HG02870 (cell line): ENCODE data around the gene HSPA12A.

Source experiments
- ATAC-seq: cut with Tn5 transposase; IDR thresholded peaks from one replicate; pipeline ENCODE4 v1.9.1; 2021; ENCODE audit warnings: mild to moderate bottlenecking, moderate library complexity; ENCODE audit not compliant: unreplicated experiment

HSPA12A gene

DNA sequence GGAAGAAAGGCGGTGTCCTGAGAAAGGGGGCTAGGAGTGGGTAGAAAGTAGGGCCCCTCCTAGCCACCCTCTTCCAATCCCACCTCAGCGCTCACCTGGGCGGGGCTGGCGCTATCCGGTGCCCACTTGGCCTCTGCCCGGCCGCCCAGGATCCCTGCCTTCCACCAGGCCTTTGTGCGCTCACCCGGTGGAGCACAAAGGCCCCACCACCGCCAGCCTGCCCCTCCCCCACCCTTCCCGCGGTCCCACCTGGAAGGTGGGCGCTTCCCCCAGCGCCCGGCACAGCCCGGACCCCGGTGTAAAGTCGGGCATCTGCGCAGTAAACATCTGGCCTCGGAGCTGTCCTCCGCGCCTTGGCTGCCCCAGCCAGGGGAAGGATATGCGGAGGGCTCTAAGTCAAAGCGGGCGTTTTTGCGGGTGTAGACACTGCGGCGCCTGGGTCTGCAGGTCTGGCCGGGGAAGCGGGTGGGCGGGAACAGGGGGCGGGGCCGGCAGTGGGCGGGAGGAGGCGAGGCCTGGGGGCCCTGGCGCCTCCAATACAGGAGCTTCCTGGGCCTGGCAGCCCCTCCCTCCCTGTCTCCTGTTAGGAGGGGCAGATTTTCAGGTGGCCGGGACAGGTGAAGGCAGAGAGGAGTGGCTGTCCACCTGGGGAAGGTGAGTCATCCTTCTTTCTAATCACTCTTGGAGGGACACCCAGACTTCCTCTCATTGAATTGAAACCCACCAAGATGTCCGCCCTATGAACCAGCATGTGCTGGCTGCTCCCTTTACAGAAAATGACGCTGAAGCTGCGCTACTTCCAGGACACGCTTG lies 72.3 kb downstream of the HSPA12A start:
- no peak for ATAC-seq

DNA sequence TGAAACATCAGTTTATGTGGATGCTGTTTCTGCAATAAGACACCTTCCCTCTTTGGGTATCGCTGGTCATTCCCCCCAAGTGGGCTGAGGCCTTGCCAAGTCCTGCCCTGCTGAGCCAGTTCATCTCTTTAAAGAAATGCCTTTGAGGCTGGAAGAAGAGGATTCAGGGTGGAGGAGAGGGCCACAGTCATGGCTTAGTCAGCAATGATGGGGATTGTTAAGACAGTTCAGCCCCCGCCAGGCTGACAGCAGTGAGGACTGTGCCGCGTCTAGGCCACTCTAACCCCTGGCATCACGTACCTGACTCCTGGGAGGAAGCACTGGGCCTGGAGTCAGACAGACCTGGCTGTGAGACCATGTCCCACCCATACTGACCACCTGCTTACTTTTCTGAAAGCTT lies 73.3 kb downstream of the HSPA12A start:
- ATAC-seq, result no peak

DNA sequence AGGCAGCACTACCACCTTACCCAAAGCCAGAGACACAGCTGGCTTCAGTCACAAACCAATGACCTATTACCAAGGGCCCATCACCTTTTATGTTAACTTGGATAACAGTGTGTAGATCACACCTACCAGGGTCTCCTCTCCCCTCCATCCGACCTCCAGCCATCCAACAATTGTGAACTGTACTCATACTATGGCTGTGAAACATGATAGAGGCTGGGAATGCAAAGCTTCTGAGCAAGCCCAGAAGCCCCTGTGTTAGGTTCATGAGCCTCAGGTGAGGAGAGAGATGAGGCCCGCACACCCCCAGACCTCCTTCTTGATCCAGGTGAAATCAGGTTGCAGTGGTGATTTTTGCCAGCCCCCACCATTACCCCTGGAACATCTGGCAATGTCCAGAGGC lies 73.9 kb downstream of the HSPA12A start:
- no peak for ATAC-seq

DNA sequence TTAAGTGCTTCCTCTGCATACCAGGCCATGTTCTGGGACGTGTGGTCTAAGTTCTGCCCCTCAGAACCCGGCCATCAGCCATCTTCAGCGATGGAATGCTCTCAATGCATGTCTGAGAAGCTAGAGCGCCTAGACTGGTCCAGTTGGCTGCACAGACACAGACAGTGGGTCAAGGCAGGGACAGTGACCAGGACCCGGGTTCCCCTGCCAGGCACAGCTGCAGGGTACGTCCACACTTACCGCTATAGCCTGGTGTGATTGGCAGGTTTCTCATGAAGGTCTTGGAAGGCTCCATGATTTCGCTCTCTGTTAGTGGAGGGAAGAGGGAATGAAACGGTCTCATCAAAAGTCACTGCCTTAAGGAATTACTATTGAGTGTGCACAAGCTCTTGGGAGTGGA lies 74.3 kb downstream of the HSPA12A start:
- ATAC-seq, result no peak

DNA sequence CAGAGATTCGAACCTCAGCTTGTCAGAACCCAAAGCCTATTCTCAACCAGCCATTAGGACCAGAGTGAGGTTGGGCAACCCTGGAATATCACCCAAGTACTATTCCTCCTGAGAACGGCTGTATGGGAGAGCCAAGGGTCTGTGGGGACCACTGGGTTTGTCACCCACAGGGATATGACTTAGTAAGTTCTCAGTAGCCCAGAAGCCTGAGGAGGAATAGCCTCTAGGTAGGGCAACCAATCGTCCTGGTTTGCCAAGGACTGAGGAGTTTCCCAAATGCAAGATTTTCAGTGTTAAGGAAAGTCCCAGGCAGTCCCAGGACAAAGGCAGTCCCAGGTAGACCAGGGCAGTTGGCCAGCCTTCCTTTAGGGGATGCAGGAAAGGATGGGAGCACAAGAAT lies 74.9 kb downstream of the HSPA12A start:
- ATAC-seq, result no peak

DNA sequence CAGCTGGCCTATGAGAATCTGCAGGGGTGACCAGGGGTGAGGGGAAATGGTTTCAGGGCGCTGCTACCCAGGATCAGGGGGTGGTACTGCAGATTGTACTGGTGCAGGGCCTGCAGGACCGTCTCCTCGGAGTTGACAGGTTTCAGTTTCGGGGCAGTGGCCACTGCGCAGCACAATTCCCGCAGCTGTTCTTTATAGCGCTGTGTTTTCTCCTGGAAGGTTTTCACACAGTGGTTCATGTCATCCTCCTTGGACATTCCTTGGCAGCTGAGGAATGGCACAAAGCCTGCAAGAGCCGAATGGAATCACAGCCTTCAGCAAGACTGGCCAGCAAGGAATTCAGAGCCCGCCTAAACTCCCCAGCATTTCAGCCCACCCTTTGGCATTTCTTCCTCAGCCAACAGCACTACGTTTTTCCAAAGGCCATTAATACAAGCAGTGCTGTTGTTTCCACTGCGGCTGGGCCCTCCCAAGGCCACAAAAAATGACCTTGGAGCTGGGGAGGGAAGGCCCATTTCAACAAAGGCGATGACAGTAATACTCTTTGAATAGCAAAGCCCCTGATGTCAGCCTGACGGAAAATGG lies 76.7 kb downstream of the HSPA12A start:
- no peak for ATAC-seq

- ATAC-seq, result no peak
Measured at GRCh38 chr10:116664631-116665030, 77.7 kb downstream of the HSPA12A start.

- ATAC-seq, result no peak
Measured at GRCh38 chr10:116663342-116663741, 79.0 kb downstream of the HSPA12A start.

GRCh38 chr10:116660860-116661259 lies 81.5 kb downstream of the HSPA12A start:
- no peak for ATAC-seq

DNA sequence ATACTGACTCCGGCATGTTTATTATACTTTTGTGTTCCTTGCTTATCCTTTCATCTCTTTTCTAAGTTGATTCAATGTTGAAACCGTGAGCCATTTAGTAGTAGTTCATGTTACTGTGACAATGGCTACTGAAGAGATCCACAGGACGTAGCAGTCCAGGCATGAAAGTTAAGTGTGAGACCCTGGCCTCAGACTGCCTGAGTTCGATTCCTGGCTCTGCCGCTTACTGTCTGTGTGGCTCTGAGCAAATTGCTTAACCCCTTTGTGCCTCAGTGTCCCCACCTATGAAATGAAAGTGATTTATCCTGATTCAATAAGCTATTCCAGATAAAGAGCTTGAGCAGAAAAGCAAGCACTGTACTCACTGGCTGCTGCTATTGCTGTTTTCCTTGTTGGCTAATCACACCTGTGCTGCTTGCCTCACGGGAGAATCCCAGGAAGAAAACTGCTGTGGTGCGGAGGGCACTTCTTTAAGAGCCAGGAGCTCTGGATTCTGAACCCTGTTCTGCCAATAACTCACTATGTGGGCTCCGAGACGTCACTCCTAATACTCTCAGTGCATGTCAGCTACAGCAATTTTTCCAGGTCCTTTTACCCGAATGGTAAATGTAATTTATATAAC lies 83.2 kb downstream of the HSPA12A start:
- ATAC-seq, result no peak

DNA sequence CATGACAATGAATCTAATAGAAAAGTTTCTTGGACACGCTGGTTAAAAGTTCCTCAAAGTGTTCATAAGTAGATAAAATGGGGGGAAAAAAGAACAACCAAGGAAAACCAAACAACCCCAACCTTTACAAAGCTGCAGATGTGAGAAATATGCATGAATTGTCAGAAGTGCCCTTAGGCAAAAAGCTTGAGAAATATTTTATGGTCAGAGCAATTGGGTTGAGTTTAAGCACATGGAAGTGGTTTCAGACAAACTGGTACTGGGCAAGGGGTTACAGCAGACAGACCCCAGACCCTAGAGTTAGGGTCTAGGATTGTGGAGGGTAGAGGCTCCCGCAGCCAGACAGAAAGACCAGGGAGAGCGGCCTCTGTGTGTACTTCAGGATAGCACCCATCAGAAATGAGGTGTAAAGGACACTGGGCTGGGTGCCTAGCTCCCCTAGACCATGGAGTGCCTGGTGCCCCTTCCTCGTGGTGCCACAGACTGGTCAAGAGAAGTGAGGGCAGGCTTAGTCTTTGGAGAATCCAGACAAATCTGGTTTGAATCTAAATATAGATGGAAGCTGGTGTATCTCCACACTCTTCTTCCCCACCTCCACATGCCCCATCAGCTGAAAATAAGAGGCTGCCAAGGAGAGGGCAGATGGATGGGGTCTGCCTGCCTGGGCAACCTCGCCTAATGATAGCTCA lies 84.4 kb downstream of the HSPA12A start:
- no peak for ATAC-seq

DNA sequence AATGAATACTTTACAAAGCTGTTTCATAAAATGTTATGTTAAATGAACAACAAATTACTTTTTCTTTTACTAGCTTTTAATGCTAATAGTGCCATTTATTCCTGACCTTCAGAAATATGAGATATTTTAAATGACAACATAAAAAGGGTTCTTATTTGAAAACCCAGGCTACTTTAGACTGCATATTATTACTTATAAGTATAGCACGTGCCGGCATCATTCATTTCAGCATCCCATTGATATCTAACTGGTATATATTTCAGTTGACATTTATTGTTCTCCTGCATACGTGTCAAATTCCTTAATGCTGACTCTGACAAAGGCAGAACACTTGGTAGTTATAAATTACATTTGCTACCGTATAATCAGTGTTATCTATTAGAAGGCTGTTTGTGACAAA lies 86.3 kb downstream of the HSPA12A start:
- ATAC-seq, result no peak

DNA sequence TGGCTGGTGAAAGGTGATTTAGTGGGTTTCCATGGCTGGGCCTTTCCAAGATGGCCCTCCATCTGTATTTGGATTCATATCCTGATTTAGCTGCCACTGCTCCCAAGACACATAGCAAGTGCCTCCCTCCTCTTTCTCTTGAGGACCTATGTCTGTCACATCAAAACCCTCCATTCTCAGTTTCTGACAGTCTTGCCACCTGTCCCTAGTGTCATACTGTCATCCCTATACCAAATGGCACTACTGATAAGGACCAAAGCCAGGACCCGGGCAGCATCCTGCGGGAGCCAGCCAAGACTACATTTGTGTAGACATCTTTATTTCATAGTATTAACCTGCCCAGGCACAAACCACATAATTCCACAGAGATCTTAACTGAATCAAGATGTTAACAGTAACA lies 86.8 kb downstream of the HSPA12A start:
- ATAC-seq, result no peak

GRCh38 chr10:116654816-116655215 lies 87.5 kb downstream of the HSPA12A start:
- no peak for ATAC-seq

DNA sequence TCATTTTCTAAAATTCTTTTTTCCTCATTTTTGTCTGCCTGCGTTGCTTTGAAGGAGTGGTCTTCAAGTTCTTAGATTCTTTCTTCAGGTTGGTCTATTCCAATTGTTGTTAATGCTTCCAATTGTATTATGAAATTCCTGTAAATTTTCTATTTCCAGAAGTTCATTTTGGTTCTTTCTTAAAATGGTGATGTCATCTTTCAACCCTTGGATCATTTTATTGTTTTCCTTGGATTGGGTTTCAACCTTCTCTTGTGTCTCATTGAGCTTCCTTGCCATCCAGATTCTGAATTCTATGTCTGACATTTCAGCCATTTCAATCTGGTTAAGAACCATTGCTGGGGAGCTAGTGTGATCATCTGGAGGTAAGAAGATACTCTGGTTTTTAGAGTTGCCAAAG lies 88.5 kb downstream of the HSPA12A start:
- ATAC-seq, result no peak

DNA sequence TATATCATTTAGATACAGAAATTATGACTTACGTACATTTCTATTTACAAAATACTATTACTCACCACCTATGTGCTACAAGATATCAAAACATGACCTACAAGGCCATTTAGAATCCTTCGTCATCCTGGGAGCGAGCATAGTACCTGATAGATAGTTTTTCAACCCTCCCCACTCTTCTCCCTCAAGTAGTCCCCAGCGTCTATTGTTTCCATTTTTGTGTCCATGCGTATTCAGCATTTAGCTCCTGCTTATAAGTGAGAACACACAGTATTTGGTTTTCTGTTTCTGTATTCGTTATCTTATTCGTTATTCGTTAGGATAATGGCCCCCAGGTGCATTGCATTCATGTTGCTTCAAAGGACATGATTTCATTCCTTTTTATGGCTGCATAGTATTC lies 93.5 kb downstream of the HSPA12A start:
- no peak for ATAC-seq

DNA sequence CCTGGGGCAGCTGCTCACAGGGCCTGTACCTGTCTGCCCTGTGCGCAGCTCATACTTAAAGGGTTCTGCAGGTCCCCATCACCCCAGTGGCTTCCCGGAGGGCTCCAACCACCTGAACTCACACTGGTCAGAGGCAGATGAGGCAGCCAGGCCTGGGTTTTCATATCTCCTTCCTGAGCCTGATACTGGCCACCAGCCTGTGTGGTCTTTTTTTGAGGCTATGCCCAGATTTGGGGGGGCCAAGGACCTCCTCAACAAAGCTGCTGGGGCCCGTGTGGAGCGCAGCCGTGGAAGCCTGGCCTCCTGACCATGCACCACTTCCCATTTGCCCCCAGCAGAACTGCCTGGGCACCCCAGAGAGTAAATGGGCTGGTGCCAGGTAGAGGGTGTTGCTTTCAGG lies 95.9 kb downstream of the HSPA12A start:
- ATAC-seq, result no peak

GRCh38 chr10:116637830-116638229 lies 104.5 kb downstream of the HSPA12A start:
- no peak for ATAC-seq

DNA sequence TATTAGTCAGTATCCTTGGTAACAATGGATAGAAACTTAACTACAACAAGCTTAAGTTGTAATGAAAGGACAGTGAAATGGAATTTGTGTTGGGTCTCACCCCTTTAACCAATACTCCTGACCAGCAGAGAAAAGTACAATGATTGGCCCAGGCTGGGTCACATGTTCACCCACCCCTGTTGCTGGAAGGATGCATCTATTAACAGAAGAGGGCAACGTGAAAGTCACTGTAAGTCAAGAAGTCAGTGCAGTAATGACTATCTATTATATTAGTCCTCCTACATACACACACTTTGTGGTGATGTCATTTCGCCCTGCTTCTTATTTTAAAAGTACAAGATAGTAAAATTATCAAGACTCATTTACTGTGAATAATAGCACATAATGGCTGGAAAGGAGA lies 105.4 kb downstream of the HSPA12A start:
- ATAC-seq, result no peak

- no peak for ATAC-seq
Measured at GRCh38 chr10:116636385-116636784, 106.0 kb downstream of the HSPA12A start.

DNA sequence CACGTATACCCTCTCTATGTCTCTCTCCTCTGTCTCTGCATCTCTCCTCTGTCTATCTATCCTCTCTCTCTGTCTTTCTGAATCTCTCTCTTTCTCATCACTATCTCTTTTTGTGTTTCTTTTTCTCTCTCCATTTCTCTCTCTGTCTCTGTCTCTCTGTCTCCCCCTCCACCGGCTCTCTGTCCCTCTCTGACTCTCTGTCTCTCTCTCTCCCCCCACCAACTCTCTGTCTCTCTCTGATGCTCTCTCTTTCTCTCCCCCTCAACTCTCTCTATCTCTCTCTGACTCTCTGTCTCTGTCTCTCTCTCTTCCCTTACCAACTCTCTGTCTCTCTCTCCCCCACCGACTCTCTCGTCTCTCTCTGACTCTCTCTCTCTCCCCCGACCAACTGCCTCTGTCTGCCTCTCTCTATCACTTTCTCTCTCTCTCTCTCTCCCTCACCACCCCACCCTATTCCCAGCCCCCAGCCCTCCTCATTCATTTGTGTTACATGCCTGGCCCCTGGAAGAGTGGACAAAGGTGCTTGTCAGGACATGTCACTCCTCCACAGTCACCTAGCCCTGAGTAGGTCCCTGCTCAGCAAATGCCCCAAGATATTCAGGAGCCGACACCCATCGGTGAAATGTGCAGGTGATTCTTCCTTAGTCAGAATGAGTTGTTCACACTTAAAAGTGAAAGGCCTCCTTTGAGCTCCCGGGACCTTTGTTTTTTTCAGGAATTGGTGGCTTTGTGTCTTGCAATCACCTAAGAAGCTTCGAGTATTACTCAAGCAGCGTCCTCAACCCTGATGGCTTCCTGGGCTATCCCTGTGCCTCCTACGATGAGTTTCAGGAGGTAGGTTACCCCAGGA lies 108.0 kb downstream of the HSPA12A start:
- no peak for ATAC-seq
